Hepatocyte (in vitro differentiated cells): Measurements from ENCODE around the gene CYP2E1. TPM values are rescaled to one million over a fixed set of nuclear protein-coding genes. Genes with fewer than 3 reads are reported as not detected.

ENCODE experiments used
- DNase-seq: peaks from one replicate; pipeline ENCODE4 v3.0.0-alpha.2; 2016; ENCODE audit warnings: low spot score
- H2AFZ ChIP-seq: fragments of 200-600 bp; sonication (generic); 2 replicates; pipeline ENCODE4 v1.6.0; 2016; ENCODE audit warnings: antibody characterized with exemption, mild to moderate bottlenecking
- H3K27ac ChIP-seq: fragments of 200-600 bp; sonication (generic); 2 replicates; pipeline ENCODE4 v1.5.1; 2016; ENCODE audit warnings: mild to moderate bottlenecking
- H3K27me3 ChIP-seq: fragments of 200-600 bp; sonication (generic); 2 replicates; pipeline ENCODE4 v1.6.1; 2016
- H3K36me3 ChIP-seq: fragments of 200-600 bp; sonication (generic); replicated peaks from 2 replicates; pipeline ENCODE4 v1.5.1; 2016; ENCODE audit warnings: low read depth; ENCODE audit not compliant: insufficient read depth
- H3K4me1 ChIP-seq: fragments of 200-600 bp; sonication (generic); 2 replicates; pipeline ENCODE4 v1.5.1; 2016; ENCODE audit warnings: mild to moderate bottlenecking, moderate library complexity; ENCODE audit not compliant: insufficient read depth
- H3K4me2 ChIP-seq: fragments of 200-600 bp; sonication (generic); 2 replicates; pipeline ENCODE4 v1.6.0; 2016
- H3K4me3 ChIP-seq: fragments of 200-600 bp; sonication (generic); 2 replicates; pipeline ENCODE4 v1.5.1; 2016; ENCODE audit warnings: mild to moderate bottlenecking
- H3K79me2 ChIP-seq: fragments of 200-600 bp; sonication (generic); 2 replicates; pipeline ENCODE4 v1.6.0; 2017; ENCODE audit warnings: mild to moderate bottlenecking
- H3K9me2 ChIP-seq: fragments of 200-600 bp; sonication (generic); replicated peaks from 2 replicates; pipeline ENCODE4 v1.6.0; 2017; ENCODE audit warnings: mild to moderate bottlenecking; ENCODE audit not compliant: insufficient read depth
- H3K9me3 ChIP-seq: fragments of 200-600 bp; sonication (generic); 2 replicates; pipeline ENCODE4 v1.5.1; 2016; ENCODE audit warnings: low read depth, mild to moderate bottlenecking
- H4K20me1 ChIP-seq: fragments of 200-600 bp; sonication (generic); 2 replicates; pipeline ENCODE4 v1.6.0; 2016; ENCODE audit warnings: mild to moderate bottlenecking; ENCODE audit not compliant: insufficient read depth, poor library complexity, severe bottlenecking
- EZH2 ChIP-seq: fragments of 200-600 bp; sonication (generic); IDR thresholded peaks from 2 replicates; pipeline ENCODE4 v1.6.1; 2016; ENCODE audit warnings: antibody characterized with exemption, mild to moderate bottlenecking, borderline replicate concordance
- EZH2phosphoT487 ChIP-seq: fragments of 200-600 bp; sonication (generic); IDR thresholded peaks from one replicate; pipeline ENCODE4 v1.6.1; 2018; ENCODE audit warnings: antibody characterized with exemption, mild to moderate bottlenecking, low read depth, moderate library complexity; ENCODE audit not compliant: unreplicated experiment, severe bottlenecking
- WGBS: methylation state at CpG from one replicate; pipeline ENCODE4 v1.1.6; 2016; ENCODE audit warnings: low lambda C conversion rate; ENCODE audit errors: missing lambda C conversion rate; 5-methylcytosine and 5-hydroxymethylcytosine counted together
- polyA plus RNA-seq: library from polyadenylated mRNA; unstranded; fragments of >200 nt; fragmentation: Nextera tagmentation; extraction: Ambion mirVana; gene quantifications from 2 replicates; pipeline ENCODE4 v1.2.1, GENCODE V29; 2016
- total RNA-seq: library from RNA; depleted of rRNA; stranded (reverse); fragments of >200 nt; gene quantifications from 2 replicates; pipeline ENCODE4 v1.2.3, GENCODE V29; 2014
- TF ChIP-seq, protein P1 (sequence below): fragments of 200-600 bp; sonication (generic); IDR thresholded peaks from 2 replicates; pipeline ENCODE4 v1.5.1; 2016; ENCODE audit warnings: antibody characterized with exemption, mild to moderate bottlenecking; ENCODE audit not compliant: poor library complexity

CYP2E1 gene
- total and polyA plus RNA-seq, 2 experiments from 2014 or later: 0.43 to 0.47 TPM

DNA sequence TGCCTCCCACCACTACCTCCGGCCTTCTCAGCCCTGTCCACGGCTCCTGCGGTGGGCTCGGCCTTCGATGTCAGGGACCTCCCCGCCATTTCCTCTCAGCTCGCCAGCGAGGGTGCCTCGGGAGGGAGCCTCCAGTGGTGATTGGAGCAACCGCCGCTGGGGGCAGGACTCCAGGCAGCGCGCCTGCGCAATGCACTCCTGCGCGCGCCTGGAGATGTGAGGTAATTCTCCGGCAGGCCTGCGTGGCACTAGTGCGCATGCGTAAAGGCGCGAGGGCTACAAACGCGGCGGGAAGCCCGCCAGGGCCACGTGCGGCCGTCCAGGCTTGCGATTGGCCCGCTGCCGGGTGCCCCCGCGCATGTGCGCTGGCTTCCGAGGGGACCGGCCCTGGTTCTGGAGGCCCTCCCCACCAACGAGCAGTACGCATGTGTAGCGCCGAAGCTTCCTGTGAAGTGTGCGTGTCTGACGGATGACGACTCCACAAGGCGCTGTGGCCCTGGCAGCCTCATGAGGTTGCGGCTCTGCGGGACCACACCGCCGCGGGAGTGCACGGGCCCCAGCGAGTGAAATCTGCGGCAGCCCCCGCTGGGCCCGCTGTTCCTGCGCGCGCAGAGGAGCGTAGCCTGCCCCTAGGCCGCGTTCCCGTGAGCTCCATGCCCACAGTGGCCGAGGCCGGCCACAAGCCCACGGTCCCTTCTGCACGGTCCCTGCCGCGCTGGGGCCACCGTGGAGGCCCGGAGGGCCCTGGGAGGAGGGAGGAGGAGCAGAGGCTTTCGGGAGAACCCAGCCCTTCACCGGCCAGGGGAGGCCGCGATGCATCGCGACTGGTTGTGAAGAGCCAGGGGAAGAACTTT is 38.5 kb downstream of the CYP2E1 start, which contains the start of gene SYCE1:
SYCE1 (minus strand) TSS at position 143 of the 854 bp plus-strand sequence; CDS start at position 89, 54 bp downstream.
- Histone ChIP-seq H3K4me2 (no peak within 1 kb of the TSS), H2AFZ (no peak within 1 kb of the TSS), H3K36me3 (no peaks in the 10 kb centered on the region), H3K27me3 (no peaks in the 10 kb centered on the region), H3K9me2 (no peaks in the 10 kb centered on the region), H4K20me1 (no peaks in the 10 kb centered on the region), H3K4me3 (no peak within 1 kb of the TSS), H3K79me2 (no peaks in the 10 kb centered on the region), H3K27ac (no peak within 1 kb of the TSS), H3K9me3 (no peaks in the 10 kb centered on the region), H3K4me1 (no peaks in the 10 kb centered on the region)
- no peak for TF ChIP-seq EZH2
- TF ChIP-seq, protein P1, sequence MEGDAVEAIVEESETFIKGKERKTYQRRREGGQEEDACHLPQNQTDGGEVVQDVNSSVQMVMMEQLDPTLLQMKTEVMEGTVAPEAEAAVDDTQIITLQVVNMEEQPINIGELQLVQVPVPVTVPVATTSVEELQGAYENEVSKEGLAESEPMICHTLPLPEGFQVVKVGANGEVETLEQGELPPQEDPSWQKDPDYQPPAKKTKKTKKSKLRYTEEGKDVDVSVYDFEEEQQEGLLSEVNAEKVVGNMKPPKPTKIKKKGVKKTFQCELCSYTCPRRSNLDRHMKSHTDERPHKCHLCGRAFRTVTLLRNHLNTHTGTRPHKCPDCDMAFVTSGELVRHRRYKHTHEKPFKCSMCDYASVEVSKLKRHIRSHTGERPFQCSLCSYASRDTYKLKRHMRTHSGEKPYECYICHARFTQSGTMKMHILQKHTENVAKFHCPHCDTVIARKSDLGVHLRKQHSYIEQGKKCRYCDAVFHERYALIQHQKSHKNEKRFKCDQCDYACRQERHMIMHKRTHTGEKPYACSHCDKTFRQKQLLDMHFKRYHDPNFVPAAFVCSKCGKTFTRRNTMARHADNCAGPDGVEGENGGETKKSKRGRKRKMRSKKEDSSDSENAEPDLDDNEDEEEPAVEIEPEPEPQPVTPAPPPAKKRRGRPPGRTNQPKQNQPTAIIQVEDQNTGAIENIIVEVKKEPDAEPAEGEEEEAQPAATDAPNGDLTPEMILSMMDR: no peak
- TF ChIP-seq EZH2phosphoT487: no peak
- no peak for DNase-seq
- WGBS: 97% methylated on average over 68 of the region's 77 CpGs

DNA sequence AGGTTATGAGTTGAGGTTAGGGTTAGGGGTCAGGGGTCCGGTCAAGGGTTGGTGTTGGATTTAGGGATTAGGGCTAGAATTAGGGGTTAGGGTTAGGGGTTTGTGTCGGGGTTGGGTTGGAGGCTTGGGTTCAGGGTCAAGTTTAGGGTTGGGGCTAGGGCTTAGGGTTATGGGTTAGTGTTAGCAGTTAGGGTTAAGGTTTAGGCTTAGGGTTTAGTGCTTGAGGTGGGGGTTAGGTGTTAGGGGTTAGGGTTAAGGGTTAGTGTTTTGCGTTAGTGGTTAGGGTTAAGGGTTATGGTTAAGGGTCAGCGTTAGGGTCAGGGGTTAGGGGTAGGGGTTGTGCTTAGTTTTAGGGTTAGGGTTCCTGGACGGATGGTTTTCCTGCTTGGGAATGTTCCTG is 40.0 kb downstream of the CYP2E1 start:
- H3K27ac ChIP-seq: no peak overlapping the region

DNA sequence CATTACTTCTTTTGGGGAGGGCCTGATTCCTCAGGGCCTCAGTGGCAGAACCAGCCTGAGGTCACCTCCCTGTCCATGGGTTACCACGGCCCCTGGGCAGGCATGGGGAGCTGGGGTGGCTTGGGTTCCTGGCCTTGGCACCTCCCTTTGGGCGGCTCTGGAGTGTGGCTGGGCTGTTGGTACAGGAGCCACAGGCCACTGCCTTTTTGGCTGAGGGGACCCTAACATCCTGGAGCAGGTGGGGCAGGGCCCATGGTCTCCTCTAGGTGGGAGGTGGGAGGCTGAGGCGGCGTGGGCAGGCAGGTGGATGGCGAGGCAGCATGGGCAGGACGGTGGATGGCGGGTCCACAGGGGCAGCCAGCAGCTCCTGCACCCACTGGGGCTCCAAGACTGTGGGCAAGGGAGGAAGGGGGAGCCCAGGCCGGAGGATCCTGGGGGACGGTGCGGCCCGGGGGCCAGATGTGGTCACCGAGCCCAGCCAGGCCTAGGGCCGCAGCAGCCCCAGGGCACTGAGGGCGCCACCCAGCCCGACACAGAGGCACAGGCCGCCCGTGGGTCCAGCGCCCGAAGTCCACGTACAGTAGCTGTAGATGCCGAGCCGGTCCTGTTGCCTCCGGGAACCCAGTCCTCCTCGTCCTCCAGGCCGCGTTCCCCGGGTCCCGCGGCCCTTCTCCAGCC is 40.6 kb downstream of the CYP2E1 start:
- H3K27me3 ChIP-seq: no peaks in the 10 kb centered on the region
- H3K79me2 ChIP-seq: no peaks in the 10 kb centered on the region
- 84% methylated on average over 10 of the region's 29 CpGs for WGBS
- H3K9me3 ChIP-seq: no peaks in the 10 kb centered on the region
- no peak overlapping the region for H3K27ac ChIP-seq
- H3K4me3 ChIP-seq: no peak overlapping the region
- no peaks in the 10 kb centered on the region for H3K9me2 ChIP-seq
- no peak overlapping the region for H3K4me2 ChIP-seq
- DNase-seq: no peak
- H2AFZ ChIP-seq: no peak overlapping the region
- H3K4me1 ChIP-seq: no peaks in the 10 kb centered on the region
- H4K20me1 ChIP-seq: no peaks in the 10 kb centered on the region
- H3K36me3 ChIP-seq: no peaks in the 10 kb centered on the region
- no peak for TF ChIP-seq EZH2
- TF ChIP-seq EZH2phosphoT487: no peak
- TF ChIP-seq, protein P1: no peak

More for the DNA sequence above, 40.0 kb downstream of the CYP2E1 start:
- no peaks in the 10 kb centered on the region for H3K4me1 ChIP-seq
- no peaks in the 10 kb centered on the region for H3K9me2 ChIP-seq
- H3K4me2 ChIP-seq: no peak overlapping the region
- TF ChIP-seq, protein P1: no peak
- TF ChIP-seq EZH2phosphoT487 (no peak), EZH2 (no peak)
- H2AFZ ChIP-seq: no peak overlapping the region
- no peak overlapping the region for H3K4me3 ChIP-seq
- H3K9me3 ChIP-seq: no peaks in the 10 kb centered on the region
- WGBS: 78% methylated on average over 5 of the region's 5 CpGs
- no peak for DNase-seq
- no peaks in the 10 kb centered on the region for H3K79me2 ChIP-seq
- H4K20me1 ChIP-seq: no peaks in the 10 kb centered on the region
- H3K27me3 ChIP-seq: no peaks in the 10 kb centered on the region
- H3K36me3 ChIP-seq: no peaks in the 10 kb centered on the region
